ENCODE measurements around the gene POU2F3.

The POU2F3 gene

GRCh38 chr11:120316880-120317688 lies 77.1 kb downstream of the POU2F3 start:
- no peak for DNase-seq (ENCODE audit: low read depth, low spot score)

GRCh38 chr11:120317689-120318480 lies 77.9 kb downstream of the POU2F3 start:
- no peak for DNase-seq (ENCODE audit: low read depth, low spot score)

- DNase-seq (ENCODE audit: low read depth, low spot score), result no peak
Measured at GRCh38 chr11:120318906-120319305, 79.0 kb downstream of the POU2F3 start.

- DNase-seq (ENCODE audit: low read depth, low spot score), result no peak
Measured at GRCh38 chr11:120324932-120325810, 85.2 kb downstream of the POU2F3 start, which contains the start of gene TLCD5. Gene TLCD5 (plus strand): TSS chr11:120325299. CDS start chr11:120327442, 2,143 bp downstream.

- DNase-seq (ENCODE audit: low read depth, low spot score), result no peak
Measured at GRCh38 chr11:120326228-120326627, 86.3 kb downstream of the POU2F3 start.

- no peak for DNase-seq (ENCODE audit: low read depth, low spot score)
Measured at GRCh38 chr11:120326845-120327281, 86.9 kb downstream of the POU2F3 start.

GRCh38 chr11:120327311-120327710 lies 87.4 kb downstream of the POU2F3 start:
- no peak for DNase-seq (ENCODE audit: low read depth, low spot score)

GRCh38 chr11:120329556-120329955 lies 89.6 kb downstream of the POU2F3 start:
- DNase-seq (ENCODE audit: low read depth, low spot score), result no peak

GRCh38 chr11:120330045-120330444 lies 90.1 kb downstream of the POU2F3 start:
- no peak for DNase-seq (ENCODE audit: low read depth, low spot score)

GRCh38 chr11:120331301-120331996 lies 91.5 kb downstream of the POU2F3 start:
- DNase-seq (ENCODE audit: low read depth, low spot score), result no peak

- no peak for DNase-seq (ENCODE audit: low read depth, low spot score)
Measured at GRCh38 chr11:120332822-120333716, 93.1 kb downstream of the POU2F3 start.

GRCh38 chr11:120333801-120334200 lies 93.9 kb downstream of the POU2F3 start:
- no peak for DNase-seq (ENCODE audit: low read depth, low spot score)

GRCh38 chr11:120334332-120334731 lies 94.4 kb downstream of the POU2F3 start:
- DNase-seq (ENCODE audit: low read depth, low spot score), result no peak

- DNase-seq (ENCODE audit: low read depth, low spot score), result peak; percentile 53
Measured at GRCh38 chr11:120334894-120335462, 95.0 kb downstream of the POU2F3 start.

- DNase-seq (ENCODE audit: low read depth, low spot score), result no peak
Measured at GRCh38 chr11:120335556-120335907, 95.6 kb downstream of the POU2F3 start.

GRCh38 chr11:120335908-120336640 lies 96.1 kb downstream of the POU2F3 start, which contains the start of gene ARHGEF12:
Gene ARHGEF12 (plus strand): TSS chr11:120336413. CDS start chr11:120337244, 831 bp downstream.
- DNase-seq (ENCODE audit: low read depth, low spot score), result peak; percentile 86

GRCh38 chr11:120336641-120337354 lies 96.9 kb downstream of the POU2F3 start:
- no peak for DNase-seq (ENCODE audit: low read depth, low spot score)

All from brain pericyte (primary cell).